Effector memory CD8-positive, alpha-beta T cell (primary cell): ENCODE data around the gene ZNF512B.
"Not testable (repeated sequence)": the region's sequence is repeated elsewhere in the genome, so short reads cannot be mapped to it uniquely, and the experiment has no call there.

Experiments used
- ATAC-seq: fragments of 150-1000 bp; cut with Tn5 transposase; replicated peaks from 2 replicates; pipeline ENCODE4 v1.10.0; 2021; ENCODE audit warnings: mild to moderate bottlenecking, moderate library complexity
- DNase-seq, 3 experiments: peaks; one replicate each; pipeline ENCODE4 v3.0.0; 2021
- H3K27ac Mint-ChIP-seq, 2 donors: one replicate each; pipeline ENCODE4 v1.8.0; 2022; ENCODE audit warnings: mild to moderate bottlenecking in 2 of 2, mixed read lengths in 2 of 2, moderate library complexity in 2 of 2
- H3K27me3 Mint-ChIP-seq, 2 donors: one replicate each; pipeline ENCODE4 v1.8.0; 2022; ENCODE audit warnings: mixed read lengths in 2 of 2
- H3K36me3 Mint-ChIP-seq: one replicate; pipeline ENCODE4 v1.8.0; 2022; ENCODE audit warnings: mild to moderate bottlenecking, moderate library complexity, mixed read lengths; ENCODE audit not compliant: insufficient read depth
- H3K4me1 Mint-ChIP-seq, 2 donors: one replicate each; pipeline ENCODE4 v1.8.0; 2022; ENCODE audit warnings: low read depth in 2 of 2, mixed read lengths in 2 of 2
- H3K4me3 Mint-ChIP-seq, 2 donors: one replicate each; pipeline ENCODE4 v1.8.0; 2022; ENCODE audit warnings: mild to moderate bottlenecking in 2 of 2, mixed read lengths in 2 of 2, moderate library complexity in 2 of 2
- H3K9me3 Mint-ChIP-seq, 2 donors: one replicate each; pipeline ENCODE4 v1.8.0; 2022; ENCODE audit warnings: mixed read lengths in 2 of 2

The ZNF512B gene

GRCh38 chr20:63973636-63974401 is 4.1 kb upstream of the ZNF512B start:
- peak; percentile 71 to 78 (median 76) for DNase-seq
- peak; percentile 53 for ATAC-seq
- Mint-ChIP-seq H3K36me3 (peaks cover 10% of the 10 kb centered on the region), H3K9me3 (no peaks in the 10 kb centered on the region), H3K4me3 (no peak overlapping the region), H3K27me3 (no peaks in the 10 kb centered on the region), H3K27ac (peak overlapping the region; percentile 71 to 84), H3K4me1 (peaks cover 28 to 38% of the 10 kb centered on the region in 2 donors)

- H3K27ac Mint-ChIP-seq, result no peak overlapping the region
- ATAC-seq (no peak), DNase-seq (no peak)
- peaks cover 29 to 35% of the 10 kb centered on the region in 2 donors for H3K4me1 Mint-ChIP-seq
- no peaks in the 10 kb centered on the region for H3K9me3 Mint-ChIP-seq
- H3K27me3 Mint-ChIP-seq, result no peaks in the 10 kb centered on the region
- H3K36me3 Mint-ChIP-seq, result peaks cover 10% of the 10 kb centered on the region
- no peak overlapping the region for H3K4me3 Mint-ChIP-seq
These were observed 3.4 kb upstream of the ZNF512B start for GRCh38 chr20:63973160-63973479.

GRCh38 chr20:63972312-63973159 is 2.8 kb upstream of the ZNF512B start:
- H3K36me3 Mint-ChIP-seq, result peaks cover 10% of the 10 kb centered on the region
- peaks cover 23 to 29% of the 10 kb centered on the region in 2 donors for H3K4me1 Mint-ChIP-seq
- no peaks in the 10 kb centered on the region for H3K9me3 Mint-ChIP-seq
- H3K27ac Mint-ChIP-seq, result no peak overlapping the region
- H3K4me3 Mint-ChIP-seq, result no peak overlapping the region
- H3K27me3 Mint-ChIP-seq, result no peaks in the 10 kb centered on the region
- ATAC-seq, result no peak
- DNase-seq, result no peak

- H3K4me3 Mint-ChIP-seq, result not testable (repeated sequence)
- H3K4me1 Mint-ChIP-seq, result peaks cover 21 to 23% of the 10 kb centered on the region in 2 donors
These were observed 2.2 kb upstream of the ZNF512B start for GRCh38 chr20:63971960-63972311.

GRCh38 chr20:63970714-63971431 is 1.1 kb upstream of the ZNF512B start:
- Mint-ChIP-seq H3K27ac (peak overlapping the region; percentile 41 to 47), H3K4me3 (peak overlapping the region; percentile 69), H3K27me3 (no peaks in the 10 kb centered on the region), H3K9me3 (no peaks in the 10 kb centered on the region), H3K36me3 (peaks cover 10% of the 10 kb centered on the region), H3K4me1 (peaks cover 13 to 15% of the 10 kb centered on the region in 2 donors)
- no peak for DNase-seq
- ATAC-seq, result no peak

More at GRCh38 chr20:63971960-63972311, 2.2 kb upstream of the ZNF512B start:
- not testable (repeated sequence) for H3K9me3 Mint-ChIP-seq, DNase-seq, H3K27me3 Mint-ChIP-seq, ATAC-seq, H3K36me3 Mint-ChIP-seq, H3K27ac Mint-ChIP-seq

- ATAC-seq (peak; percentile 49), DNase-seq (no peak)
- Mint-ChIP-seq H3K9me3 (no peaks in the 10 kb centered on the region), H3K27me3 (no peaks in the 10 kb centered on the region), H3K4me3 (peak overlapping the region; percentile 88 to 90), H3K36me3 (peaks cover 9% of the 10 kb centered on the region), H3K4me1 (peaks cover 12 to 14% of the 10 kb centered on the region in 2 donors), H3K27ac (peak overlapping the region; percentile 77 to 92)
These were observed 586 bp downstream of the ZNF512B start for GRCh38 chr20:63968928-63969760.

GRCh38 chr20:63968136-63968927 is 1.4 kb downstream of the ZNF512B start:
- Mint-ChIP-seq H3K4me1 (peaks cover 8 to 10% of the 10 kb centered on the region in 2 donors), H3K4me3 (peak overlapping the region; percentile 88 to 90), H3K9me3 (no peaks in the 10 kb centered on the region), H3K27ac (peak overlapping the region; percentile 77 to 92), H3K27me3 (no peaks in the 10 kb centered on the region), H3K36me3 (peaks cover 6% of the 10 kb centered on the region)
- ATAC-seq, result no peak
- no peak for DNase-seq

GRCh38 chr20:63967330-63968135 is 2.2 kb downstream of the ZNF512B start:
- Mint-ChIP-seq H3K36me3 (peaks cover 6% of the 10 kb centered on the region), H3K4me3 (peak overlapping the region; percentile 88 to 90), H3K4me1 (peaks cover 8 to 10% of the 10 kb centered on the region in 2 donors), H3K9me3 (no peaks in the 10 kb centered on the region), H3K27me3 (no peaks in the 10 kb centered on the region), H3K27ac (no peak overlapping the region)
- DNase-seq, result no peak
- no peak for ATAC-seq

- ATAC-seq (no peak), DNase-seq (no peak)
- Mint-ChIP-seq H3K4me3 (no peak overlapping the region), H3K27ac (no peak overlapping the region), H3K9me3 (no peaks in the 10 kb centered on the region), H3K4me1 (peaks cover 8 to 10% of the 10 kb centered on the region in 2 donors), H3K36me3 (peaks cover 6% of the 10 kb centered on the region), H3K27me3 (no peaks in the 10 kb centered on the region)
These were observed 2.8 kb downstream of the ZNF512B start for GRCh38 chr20:63966944-63967322.

- Mint-ChIP-seq H3K27ac (peak overlapping the region in 1 of 2 donors; percentile 81), H3K4me1 (peaks cover 8 to 10% of the 10 kb centered on the region in 2 donors), H3K27me3 (no peaks in the 10 kb centered on the region), H3K4me3 (no peak overlapping the region), H3K36me3 (peaks cover 6% of the 10 kb centered on the region), H3K9me3 (no peaks in the 10 kb centered on the region)
- no peak for DNase-seq
- ATAC-seq, result no peak
These were observed 3.4 kb downstream of the ZNF512B start for GRCh38 chr20:63966172-63966943.

GRCh38 chr20:63964412-63964811 is 5.3 kb downstream of the ZNF512B start:
- Mint-ChIP-seq H3K27me3 (no peaks in the 10 kb centered on the region), H3K27ac (no peak overlapping the region), H3K9me3 (no peaks in the 10 kb centered on the region), H3K36me3 (peaks cover 2% of the 10 kb centered on the region), H3K4me3 (no peak overlapping the region), H3K4me1 (peaks cover 5 to 8% of the 10 kb centered on the region in 2 donors)
- no peak for DNase-seq
- ATAC-seq, result no peak
